GM12892 (cell line): Measurements from ENCODE around the gene SLIRP.

Source experiments
- POLR2A ChIP-seq: IDR thresholded peaks from 2 replicates; pipeline ENCODE4 v1.6.1; 2011; ENCODE audit warnings: low read depth, low read length, control low read depth
- POLR2AphosphoS5 ChIP-seq: IDR thresholded peaks from 2 replicates; pipeline ENCODE4 v1.6.1; 2011; ENCODE audit warnings: low read depth, low read length, control low read depth
- TAF1 ChIP-seq: IDR thresholded peaks from 2 replicates; pipeline ENCODE4 v1.6.1; 2011; ENCODE audit warnings: low read depth, mild to moderate bottlenecking, control low read depth, low read length, borderline replicate concordance

- TF ChIP-seq POLR2AphosphoS5 (no peak), POLR2A (no peak), TAF1 (no peak)
These were observed 23.1 kb downstream of the SLIRP start for GRCh38 chr14:77730976-77731497.
